Naive thymus-derived CD4-positive, alpha-beta T cell (primary cell): ENCODE results near the gene SLC48A1. TPM values are rescaled to one million over a fixed set of nuclear protein-coding genes. Genes with fewer than 3 reads are reported as not detected.

ENCODE experiments used
- ATAC-seq: fragments of 150-1000 bp; cut with Tn5 transposase; 2 replicates; pipeline ENCODE4 v1.10.0; 2021; ENCODE audit warnings: mild to moderate bottlenecking, moderate library complexity
- CTCF ChIA-PET: fragments of 350-600 bp; sonication (Branson Sonifier 250); formaldehyde crosslinking; loops from one replicate; lab custom pipeline; 2021; ENCODE audit warnings: antibody characterized with exemption; lab: Charles Lee
- POLR2A ChIA-PET: fragments of 350-600 bp; sonication (Branson Sonifier 250); formaldehyde crosslinking; loops from one replicate; lab custom pipeline; 2021; ENCODE audit warnings: antibody characterized with exemption, inconsistent platforms; lab: Charles Lee
- DNase-seq, 9 donors: peaks; one replicate each; pipeline versions ENCODE4 v3.0.0 to v3.0.0-alpha.2; 2020 to 2022; ENCODE audit warnings: mixed read lengths in 1 of 9
- H3K27ac ChIP-seq: one replicate; pipeline ENCODE4 v1.7.0; 2013; ENCODE audit warnings: mild to moderate bottlenecking, low read depth, low read length, moderate library complexity
- H3K27me3 ChIP-seq, 2 donors: one replicate each; pipeline ENCODE4 v1.7.0; 2013; ENCODE audit warnings: low read length in 2 of 2, mild to moderate bottlenecking in 2 of 2, moderate library complexity in 2 of 2; ENCODE audit not compliant: control insufficient read depth in 2 of 2, insufficient read depth in 2 of 2
- H3K36me3 ChIP-seq, 3 experiments: 1 replicate in 2 of 3; 2 replicates in 1 of 3; pipeline ENCODE4 v1.7.0; 2013; ENCODE audit warnings: low read length in 3 of 3, mild to moderate bottlenecking in 3 of 3, moderate library complexity in 1 of 3; ENCODE audit not compliant: insufficient read depth in 3 of 3, control insufficient read depth in 2 of 3
- H3K4me1 ChIP-seq, 2 donors: one replicate each; pipeline ENCODE4 v1.7.0; 2013; ENCODE audit warnings: low read length in 2 of 2, mild to moderate bottlenecking in 2 of 2, moderate library complexity in 1 of 2; ENCODE audit not compliant: control insufficient read depth in 2 of 2, insufficient read depth in 2 of 2
- H3K4me3 ChIP-seq: 2 replicates; pipeline ENCODE4 v1.7.0; 2013; ENCODE audit warnings: mild to moderate bottlenecking, low read length
- H3K9me3 ChIP-seq, 3 experiments: 1 replicate in 2 of 3; 2 replicates in 1 of 3; pipeline ENCODE4 v1.7.0; 2013; ENCODE audit warnings: low read length in 3 of 3; ENCODE audit not compliant: control insufficient read depth in 2 of 3
- H3K27ac Mint-ChIP-seq, 9 donors: one replicate each; pipeline ENCODE4 v1.8.0; 2020 to 2022; ENCODE audit warnings: mixed read lengths in 9 of 9, mild to moderate bottlenecking in 8 of 9, moderate library complexity in 5 of 9, inconsistent platforms in 2 of 9
- H3K27me3 Mint-ChIP-seq, 5 donors: one replicate each; pipeline ENCODE4 v1.8.0; 2021 to 2022; ENCODE audit warnings: mixed read lengths in 5 of 5, mild to moderate bottlenecking in 1 of 5
- H3K36me3 Mint-ChIP-seq, 5 donors: one replicate each; pipeline ENCODE4 v1.8.0; 2020 to 2022; ENCODE audit warnings: mixed read lengths in 5 of 5, mild to moderate bottlenecking in 3 of 5, inconsistent platforms in 1 of 5
- H3K4me1 Mint-ChIP-seq, 7 donors: one replicate each; pipeline ENCODE4 v1.8.0; 2020 to 2022; ENCODE audit warnings: mixed read lengths in 7 of 7, mild to moderate bottlenecking in 3 of 7, inconsistent platforms in 1 of 7
- H3K4me3 Mint-ChIP-seq, 10 donors: one replicate each; pipeline ENCODE4 v1.8.0; 2020 to 2022; ENCODE audit warnings: mild to moderate bottlenecking in 10 of 10, mixed read lengths in 10 of 10, moderate library complexity in 6 of 10, inconsistent platforms in 2 of 10
- H3K9me3 Mint-ChIP-seq, 11 donors: one replicate each; pipeline ENCODE4 v1.8.0; 2020 to 2022; ENCODE audit warnings: mixed read lengths in 11 of 11, mild to moderate bottlenecking in 4 of 11, inconsistent platforms in 1 of 11, moderate library complexity in 1 of 11
- intact Hi-C, 2 donors: fragments of 100-400 bp; cut with micrococcal nuclease; formaldehyde crosslinking; loops; one replicate each; pipeline ENCODE4 v1.15.1; 2023
- polyA plus RNA-seq, 2 donors: library from polyadenylated mRNA; unstranded; fragments of 300-500 nt; fragmentation: Illumina TruSeq; gene quantifications; one replicate each; pipeline ENCODE4 v1.2.3, GENCODE V29; 2021
- total RNA-seq, 6 experiments: library from RNA in 5 of 6; stranded (reverse) in 5 of 6; gene quantifications; 1 replicate in 5 of 6; 2 replicates in 1 of 6; pipeline ENCODE4 v1.2.3 and lab custom pipeline; 2021 to 2026

The SLC48A1 gene
- total and polyA plus RNA-seq, 7 experiments from 2014 or later = 6.7 to 15.6 (median 12.5) TPM

- H3K27ac Mint-ChIP-seq = peak overlapping the region; percentile 65 to 94 (median 78)
- H3K27me3 ChIP-seq = no peaks in the 10 kb centered on the region
- intact Hi-C loops = loop anchor here (2.0 to 5.0 kb wide), 2 partner anchors 13 to 740 kb away; partner anchors contain the start of gene RAPGEF3 (in 1 of the 2)
Observed at GRCh38 chr12:47772094-47772660, 861 bp upstream of the SLC48A1 start.

GRCh38 chr12:47772738-47773061 lies 338 bp upstream of the SLC48A1 start:
- peak overlapping the region; percentile 27 for H3K4me3 ChIP-seq
- CTCF ChIA-PET = interaction anchor here (0.6 to 18.2 kb wide), 10 partner anchors 13 to 1571 kb away, joined by 3 to 346 read pairs (median 3); no protein-coding TSS in a partner anchor
- intact Hi-C loops = loop anchor here (1.0 to 5.0 kb wide), 5 partner anchors 13 to 740 kb away; partner anchors contain the start of genes RAPGEF3 (in 1 of the 2) and RPAP3 (in 1 of the 2)
- no peaks in the 10 kb centered on the region for H3K9me3 ChIP-seq
- Mint-ChIP-seq H3K4me3 (peak overlapping the region in 9 of 10 donors; percentile 79 to 94 (median 87)), H3K4me1 (peaks cover 3 to 41% (median 25%) of the 10 kb centered on the region in 7 donors), H3K27ac (peak overlapping the region; percentile 65 to 94 (median 78)), H3K36me3 (no peaks in the 10 kb centered on the region), H3K9me3 (peaks cover 0 to 2% (median 0%) of the 10 kb centered on the region in 11 donors), H3K27me3 (peaks cover 0 to 8% (median 0%) of the 10 kb centered on the region in 5 donors)
- ATAC-seq (no peak), DNase-seq (no peak)
- H3K27me3 ChIP-seq = no peaks in the 10 kb centered on the region
- POLR2A ChIA-PET = interaction anchor here (0.8 to 1.5 kb wide), 8 partner anchors 15 to 385 kb away, joined by 3 to 5 read pairs (median 3); partner anchors contain the start of gene ASB8
- H3K36me3 ChIP-seq = no peaks in the 10 kb centered on the region
- no peak overlapping the region for H3K27ac ChIP-seq
- H3K4me1 ChIP-seq = peaks cover 7 to 8% of the 10 kb centered on the region in 2 donors

More at GRCh38 chr12:47772094-47772660, 861 bp upstream of the SLC48A1 start:
- no peak for ATAC-seq
- ChIA-PET CTCF (interaction anchor here (0.6 to 18.2 kb wide), 9 partner anchors 9 to 1570 kb away, joined by 3 to 346 read pairs (median 3); no protein-coding TSS in a partner anchor), POLR2A (interaction anchor here (0.9 to 1.5 kb wide), 5 partner anchors 14 to 385 kb away, joined by 3 to 5 read pairs (median 4); partner anchors contain the start of gene ASB8)
- Histone ChIP-seq H3K4me3 (no peak overlapping the region), H3K27ac (no peak overlapping the region), H3K4me1 (peaks cover 7 to 8% of the 10 kb centered on the region in 2 donors), H3K9me3 (no peaks in the 10 kb centered on the region), H3K36me3 (no peaks in the 10 kb centered on the region)
- H3K4me3 Mint-ChIP-seq = peak overlapping the region in 9 of 10 donors; percentile 79 to 94 (median 87)
- DNase-seq = no peak
- H3K27me3 Mint-ChIP-seq = peaks cover 0 to 13% (median 0%) of the 10 kb centered on the region in 5 donors
- peaks cover 0 to 2% (median 0%) of the 10 kb centered on the region in 11 donors for H3K9me3 Mint-ChIP-seq
- H3K36me3 Mint-ChIP-seq = no peaks in the 10 kb centered on the region
- H3K4me1 Mint-ChIP-seq = peaks cover 0 to 42% (median 25%) of the 10 kb centered on the region in 7 donors

GRCh38 chr12:47773858-47774580 lies 981 bp downstream of the SLC48A1 start:
- Histone ChIP-seq H3K4me3 (peak overlapping the region; percentile 59), H3K4me1 (peaks cover 7 to 8% of the 10 kb centered on the region in 2 donors), H3K27ac (peak overlapping the region; percentile 74), H3K27me3 (no peaks in the 10 kb centered on the region), H3K9me3 (no peaks in the 10 kb centered on the region), H3K36me3 (no peaks in the 10 kb centered on the region)
- ChIA-PET CTCF (interaction anchor here (0.7 to 18.2 kb wide), 7 partner anchors 16 to 980 kb away, joined by 3 to 346 read pairs (median 3); no protein-coding TSS in a partner anchor), POLR2A (interaction anchor here (1.0 to 2.1 kb wide), 5 partner anchors 20 to 67 kb away, joined by 3 to 7 read pairs (median 4); no protein-coding TSS in a partner anchor)
- DNase-seq (no peak), ATAC-seq (no peak)
- Mint-ChIP-seq H3K4me1 (peaks cover 9 to 50% (median 28%) of the 10 kb centered on the region in 7 donors), H3K27me3 (peaks cover 0 to 8% (median 0%) of the 10 kb centered on the region in 5 donors), H3K27ac (peak overlapping the region; percentile 56 to 91 (median 77)), H3K9me3 (peaks cover 0 to 2% (median 0%) of the 10 kb centered on the region in 11 donors), H3K36me3 (no peaks in the 10 kb centered on the region), H3K4me3 (peak overlapping the region in 9 of 10 donors; percentile 83 to 94 (median 91))
- intact Hi-C loops = loop anchor here (1.0 to 5.0 kb wide), 5 partner anchors 15 to 742 kb away; partner anchors contain the start of genes RAPGEF3 (in 1 of the 2) and RPAP3 (in 1 of the 2)

- peaks cover 0 to 2% (median 0%) of the 10 kb centered on the region in 11 donors for H3K9me3 Mint-ChIP-seq
- no peaks in the 10 kb centered on the region for H3K9me3 ChIP-seq
- intact Hi-C loops = loop anchor here in 1 of 2 donors (5.0 kb wide), 1 partner anchor 742 kb away; no protein-coding TSS in a partner anchor
- H3K36me3 ChIP-seq = no peaks in the 10 kb centered on the region
- no peak overlapping the region for H3K4me3 ChIP-seq
- peak overlapping the region in 9 of 10 donors; percentile 24 to 94 (median 84) for H3K4me3 Mint-ChIP-seq
- H3K27ac ChIP-seq = no peak overlapping the region
- DNase-seq = no peak
- H3K4me1 ChIP-seq = peaks cover 7 to 8% of the 10 kb centered on the region in 2 donors
- no peaks in the 10 kb centered on the region for H3K27me3 ChIP-seq
- H3K27ac Mint-ChIP-seq = peak overlapping the region in 4 of 9 donors; percentile 13 to 72 (median 44)
- H3K4me1 Mint-ChIP-seq = peaks cover 15 to 55% (median 35%) of the 10 kb centered on the region in 7 donors
- ChIA-PET CTCF (interaction anchor here (0.6 to 18.2 kb wide), 7 partner anchors 17 to 74 kb away, joined by 3 to 346 read pairs (median 5); no protein-coding TSS in a partner anchor), POLR2A (interaction anchor here (1.1 to 2.1 kb wide), 3 partner anchors 34 to 61 kb away, joined by 4 to 7 read pairs (median 5); no protein-coding TSS in a partner anchor)
- H3K27me3 Mint-ChIP-seq = peaks cover 0 to 8% (median 0%) of the 10 kb centered on the region in 5 donors
- H3K36me3 Mint-ChIP-seq = peaks cover 0 to 1% (median 0%) of the 10 kb centered on the region in 5 donors
- no peak for ATAC-seq
Observed at GRCh38 chr12:47774663-47775062, 1.6 kb downstream of the SLC48A1 start.

GRCh38 chr12:47775100-47775911 lies 2.3 kb downstream of the SLC48A1 start:
- Histone ChIP-seq H3K9me3 (no peaks in the 10 kb centered on the region), H3K4me3 (no peak overlapping the region), H3K4me1 (peaks cover 7 to 8% of the 10 kb centered on the region in 2 donors), H3K27ac (no peak overlapping the region), H3K27me3 (no peaks in the 10 kb centered on the region), H3K36me3 (no peaks in the 10 kb centered on the region)
- H3K36me3 Mint-ChIP-seq = peaks cover 0 to 1% (median 0%) of the 10 kb centered on the region in 5 donors
- peaks cover 15 to 55% (median 35%) of the 10 kb centered on the region in 7 donors for H3K4me1 Mint-ChIP-seq
- ATAC-seq = no peak
- peaks cover 0 to 2% (median 0%) of the 10 kb centered on the region in 11 donors for H3K9me3 Mint-ChIP-seq
- POLR2A ChIA-PET = interaction anchor here (0.8 to 3.0 kb wide), 3 partner anchors 54 to 60 kb away, joined by 3 to 15 read pairs (median 7); no protein-coding TSS in a partner anchor
- CTCF ChIA-PET = interaction anchor here (0.6 to 18.2 kb wide), 8 partner anchors 18 to 74 kb away, joined by 3 to 346 read pairs (median 5); no protein-coding TSS in a partner anchor
- peak overlapping the region in 8 of 10 donors; percentile 18 to 94 (median 48) for H3K4me3 Mint-ChIP-seq
- DNase-seq = no peak
- H3K27ac Mint-ChIP-seq = peak overlapping the region in 6 of 9 donors; percentile 2 to 72 (median 44)
- intact Hi-C loops = no loop called here
- H3K27me3 Mint-ChIP-seq = peaks cover 0 to 8% (median 0%) of the 10 kb centered on the region in 5 donors
